ENCODE results near the gene EVI5.

EVI5 gene

GRCh38 chr1:92476071-92476631, 308.8 kb downstream of the EVI5 start:
- FAIRE-seq, result no peak
- DNase-seq (ENCODE audit: insufficient read length, low spot score), result no peak
- TF ChIP-seq CTCF (IDR thresholded peaks at IDR 0.05; ENCODE audit: insufficient read depth, missing control alignments), result no peak

GRCh38 chr1:92475029-92475428, 309.9 kb downstream of the EVI5 start:
- FAIRE-seq (no peak), DNase-seq (ENCODE audit: insufficient read length, low spot score) (no peak)
- no peak for TF ChIP-seq CTCF (IDR thresholded peaks at IDR 0.05; ENCODE audit: insufficient read depth, missing control alignments)

- FAIRE-seq (no peak), DNase-seq (ENCODE audit: insufficient read length, low spot score) (no peak)
- TF ChIP-seq CTCF (IDR thresholded peaks at IDR 0.05; ENCODE audit: insufficient read depth, missing control alignments), result no peak
These were observed 311.0 kb downstream of the EVI5 start for GRCh38 chr1:92473781-92474495.

- FAIRE-seq (no peak), DNase-seq (ENCODE audit: insufficient read length, low spot score) (no peak)
- no peak for TF ChIP-seq CTCF (IDR thresholded peaks at IDR 0.05; ENCODE audit: insufficient read depth, missing control alignments)
These were observed 314.7 kb downstream of the EVI5 start for GRCh38 chr1:92470216-92470615.

GRCh38 chr1:92466683-92467352, 318.1 kb downstream of the EVI5 start:
- FAIRE-seq, result no peak
- no peak for TF ChIP-seq CTCF (IDR thresholded peaks at IDR 0.05; ENCODE audit: insufficient read depth, missing control alignments)
- no peak for DNase-seq (ENCODE audit: insufficient read length, low spot score)

- DNase-seq (ENCODE audit: insufficient read length, low spot score), result no peak
These were observed 319.7 kb downstream of the EVI5 start for GRCh38 chr1:92465256-92465647.

More at GRCh38 chr1:92465256-92465647, 319.7 kb downstream of the EVI5 start:
- TF ChIP-seq CTCF (IDR thresholded peaks at IDR 0.05; ENCODE audit: insufficient read depth, missing control alignments), result no peak
- FAIRE-seq, result no peak

Measured in D721Med (cell line).